HEK293T (cell line): ENCODE measurements around the gene ANO9.
"Not testable (repeated sequence)": the region's sequence is repeated elsewhere in the genome, so short reads cannot be mapped to it uniquely, and the experiment has no call there.

ENCODE experiments used
- CTCF ChIA-PET: fragments of 350-600 bp; formaldehyde crosslinking; extraction: SDS; loops from one replicate; lab custom pipeline; 2021; ENCODE audit warnings: antibody characterized with exemption, inconsistent platforms; lab: Yijun Ruan, JAX
- POLR2A ChIA-PET: fragments of 350-600 bp; formaldehyde crosslinking; extraction: SDS; loops from one replicate; lab custom pipeline; 2020; ENCODE audit warnings: antibody characterized with exemption, inconsistent platforms; lab: Yijun Ruan, JAX
- DNase-seq: peaks from one replicate; pipeline ENCODE4 v3.0.0; 2012; ENCODE audit warnings: mixed read lengths; ENCODE audit errors: extremely low spot score
- ARNT ChIP-seq: fragments of 450-650 bp; IDR thresholded peaks from 2 replicates; pipeline ENCODE4 v1.6.1; 2017; ENCODE audit warnings: mild to moderate bottlenecking
- BHLHE40 ChIP-seq: fragments of 450-650 bp; IDR thresholded peaks from 2 replicates; pipeline ENCODE4 v1.6.1; 2016; ENCODE audit warnings: mild to moderate bottlenecking, moderate library complexity, borderline replicate concordance
- CTBP1 ChIP-seq: fragments of 450-650 bp; IDR thresholded peaks from 2 replicates; pipeline ENCODE4 v1.6.1; 2016; ENCODE audit warnings: borderline replicate concordance
- ELF4 ChIP-seq: fragments of 450-650 bp; IDR thresholded peaks from 2 replicates; pipeline ENCODE4 v1.6.1; 2017; ENCODE audit warnings: antibody characterized with exemption
- FOXA1 ChIP-seq: fragments of 450-650 bp; IDR thresholded peaks from 2 replicates; pipeline ENCODE4 v1.6.1; 2016; ENCODE audit warnings: mild to moderate bottlenecking
- FOXK2 ChIP-seq: fragments of 450-650 bp; IDR thresholded peaks from 2 replicates; pipeline ENCODE4 v1.6.1; 2016; ENCODE audit warnings: mild to moderate bottlenecking
- FOXM1 ChIP-seq: fragments of 450-650 bp; IDR thresholded peaks from 2 replicates; pipeline ENCODE4 v1.6.1; 2017; ENCODE audit warnings: mild to moderate bottlenecking, borderline replicate concordance
- HDGF ChIP-seq: fragments of 450-650 bp; IDR thresholded peaks from 2 replicates; pipeline ENCODE4 v1.6.1; 2017; ENCODE audit warnings: antibody characterized with exemption, borderline replicate concordance
- L3MBTL2 ChIP-seq: fragments of 450-650 bp; conservative IDR thresholded peaks from 2 replicates; pipeline ENCODE4 v1.6.1; 2016; ENCODE audit warnings: mild to moderate bottlenecking
- LEF1 ChIP-seq: fragments of 450-650 bp; IDR thresholded peaks from 2 replicates; pipeline ENCODE4 v1.6.1; 2017; ENCODE audit warnings: mild to moderate bottlenecking, borderline replicate concordance
- NFRKB ChIP-seq: fragments of 450-650 bp; IDR thresholded peaks from 2 replicates; pipeline ENCODE4 v1.6.1; 2016; ENCODE audit warnings: mild to moderate bottlenecking, moderate library complexity
- SP1 ChIP-seq: fragments of 450-650 bp; IDR thresholded peaks from 2 replicates; pipeline ENCODE4 v1.6.1; 2017
- SUZ12 ChIP-seq: fragments of 450-650 bp; IDR thresholded peaks from 2 replicates; pipeline ENCODE4 v1.6.1; 2016; ENCODE audit warnings: mild to moderate bottlenecking
- TARDBP ChIP-seq: fragments of 450-650 bp; IDR thresholded peaks from 2 replicates; pipeline ENCODE4 v1.6.1; 2016
- ZNF384 ChIP-seq: fragments of 450-650 bp; IDR thresholded peaks from 2 replicates; pipeline ENCODE4 v1.6.1; 2016
- TF ChIP-seq, protein P1 (sequence below): fragments of 450-650 bp; IDR thresholded peaks from 2 replicates; pipeline ENCODE4 v1.6.1; 2016

The ANO9 gene

DNA sequence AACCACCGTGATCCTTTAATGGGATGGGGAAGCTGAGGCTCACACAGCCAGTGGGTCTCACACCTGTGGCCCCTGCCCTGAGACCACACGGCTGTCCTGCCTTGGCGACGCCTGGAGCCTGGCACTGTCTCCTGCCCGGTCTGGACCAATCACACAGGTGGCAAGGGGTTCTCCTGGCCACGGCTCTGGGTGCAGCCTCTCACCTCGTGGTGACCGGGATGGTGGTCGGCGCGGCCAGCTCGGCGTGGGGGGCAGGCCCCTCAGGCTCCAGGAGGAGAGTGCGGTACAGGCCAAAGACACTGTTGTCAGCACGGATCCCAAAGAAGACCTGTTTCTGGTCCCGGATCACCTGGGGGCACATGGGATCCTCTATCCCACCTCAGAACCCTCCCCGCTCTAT is 8.7 kb downstream of the ANO9 start:
- TF ChIP-seq CTBP1, result no peak
- POLR2A ChIA-PET, result no interaction called here
- DNase-seq, result no peak
- CTCF ChIA-PET, result no interaction called here

DNA sequence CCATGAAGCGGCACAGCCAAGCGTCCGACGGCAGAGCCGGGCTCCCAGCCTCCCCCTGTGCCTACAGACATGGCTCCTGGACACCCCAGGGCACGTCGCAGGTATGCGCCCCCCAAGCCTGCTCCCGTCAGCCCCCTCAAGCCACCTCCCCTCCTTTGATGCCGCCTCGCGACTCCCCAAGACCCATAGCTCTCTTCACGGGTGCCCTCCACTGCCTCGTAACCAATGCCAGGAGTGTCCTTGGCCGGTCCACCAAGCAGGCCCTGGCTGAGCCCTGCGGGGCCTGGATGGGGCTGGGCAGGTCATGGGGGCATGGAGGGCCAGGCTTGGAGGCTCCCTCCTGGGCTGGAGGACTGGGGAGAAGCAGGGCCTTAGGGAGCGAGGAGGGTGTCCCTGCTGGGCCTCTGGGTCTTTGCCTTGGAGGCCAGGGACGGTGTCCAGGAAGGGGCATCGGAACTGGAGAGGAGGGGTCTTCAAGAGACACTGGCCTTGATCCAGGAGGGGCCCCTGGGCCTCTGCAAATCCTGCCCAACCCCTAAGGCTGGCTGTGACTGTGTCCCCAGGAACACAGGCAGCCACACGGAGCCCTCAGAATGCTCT is 9.2 kb downstream of the ANO9 start:
- ChIA-PET CTCF (no interaction called here), POLR2A (no interaction called here)
- no peak for TF ChIP-seq FOXK2
- TF ChIP-seq LEF1, result no peak
- TF ChIP-seq HDGF, result no peak
- TF ChIP-seq BHLHE40, result no peak
- TF ChIP-seq, protein P1, sequence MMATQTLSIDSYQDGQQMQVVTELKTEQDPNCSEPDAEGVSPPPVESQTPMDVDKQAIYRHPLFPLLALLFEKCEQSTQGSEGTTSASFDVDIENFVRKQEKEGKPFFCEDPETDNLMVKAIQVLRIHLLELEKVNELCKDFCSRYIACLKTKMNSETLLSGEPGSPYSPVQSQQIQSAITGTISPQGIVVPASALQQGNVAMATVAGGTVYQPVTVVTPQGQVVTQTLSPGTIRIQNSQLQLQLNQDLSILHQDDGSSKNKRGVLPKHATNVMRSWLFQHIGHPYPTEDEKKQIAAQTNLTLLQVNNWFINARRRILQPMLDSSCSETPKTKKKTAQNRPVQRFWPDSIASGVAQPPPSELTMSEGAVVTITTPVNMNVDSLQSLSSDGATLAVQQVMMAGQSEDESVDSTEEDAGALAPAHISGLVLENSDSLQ, result no peak
- TF ChIP-seq L3MBTL2, result no peak
- TF ChIP-seq FOXM1, result no peak
- TF ChIP-seq FOXA1, result no peak
- TF ChIP-seq NFRKB, result no peak
- TF ChIP-seq CTBP1, result no peak
- TF ChIP-seq ELF4, result no peak
- DNase-seq, result no peak

DNA sequence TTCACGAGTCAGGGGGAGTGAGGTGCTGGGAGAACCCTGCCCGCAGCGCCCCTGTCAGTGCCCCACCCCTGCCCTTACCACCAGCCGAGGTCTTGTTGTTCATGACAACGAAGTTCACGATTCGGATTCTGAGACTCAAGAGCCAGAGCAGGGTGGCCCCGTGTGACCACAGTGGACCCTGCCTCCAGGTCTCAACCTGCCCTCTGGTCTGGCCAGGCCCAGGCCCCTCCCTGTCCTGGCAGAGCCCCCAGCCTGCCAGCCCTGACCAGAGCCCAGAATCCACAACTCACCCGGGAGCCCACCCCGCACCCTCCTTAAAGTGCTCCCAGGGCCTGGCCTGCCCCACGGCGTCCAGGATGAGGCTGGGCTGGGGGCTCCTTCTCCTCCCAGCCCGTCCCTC is 9.9 kb downstream of the ANO9 start:
- DNase-seq, result no peak
- CTCF ChIA-PET, result no interaction called here
- TF ChIP-seq ELF4, result no peak
- no peak for TF ChIP-seq ARNT
- TF ChIP-seq L3MBTL2, result no peak
- no peak for TF ChIP-seq FOXM1
- no peak for TF ChIP-seq TARDBP
- TF ChIP-seq FOXK2, result no peak
- TF ChIP-seq CTBP1, result no peak
- no peak for TF ChIP-seq NFRKB
- TF ChIP-seq ZNF384, result no peak
- TF ChIP-seq SP1, result no peak
- TF ChIP-seq BHLHE40, result no peak
- POLR2A ChIA-PET, result no interaction called here

DNA sequence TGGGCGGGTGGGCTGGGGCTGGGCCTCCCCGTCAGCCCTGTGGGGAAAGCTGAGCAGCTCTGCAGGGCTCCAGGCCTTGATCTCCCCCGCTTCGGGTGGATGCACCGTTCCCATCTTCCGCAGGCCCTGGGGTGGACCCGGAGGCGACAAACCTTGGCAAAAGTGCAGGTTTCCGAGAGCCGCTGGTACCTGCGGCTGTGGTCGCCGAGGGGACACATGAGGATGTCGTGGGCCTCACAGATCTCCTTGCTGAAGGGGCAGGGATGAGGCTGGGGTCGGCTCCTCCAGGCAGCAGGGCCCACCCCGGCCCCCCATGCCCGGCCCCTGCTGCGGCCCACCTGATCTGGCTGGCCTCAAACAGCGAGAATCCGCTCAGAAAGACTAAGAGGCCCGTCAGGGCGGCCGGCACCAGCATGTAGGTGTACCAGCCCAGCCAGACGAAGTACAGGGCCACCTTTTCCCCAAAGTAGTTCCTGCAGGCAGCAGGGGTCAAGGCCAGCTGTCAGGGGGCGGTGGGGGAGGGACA is 11.8 kb downstream of the ANO9 start:
- no peak for DNase-seq
- ChIA-PET POLR2A (no interaction called here), CTCF (no interaction called here)
- TF ChIP-seq FOXM1, result no peak

DNA sequence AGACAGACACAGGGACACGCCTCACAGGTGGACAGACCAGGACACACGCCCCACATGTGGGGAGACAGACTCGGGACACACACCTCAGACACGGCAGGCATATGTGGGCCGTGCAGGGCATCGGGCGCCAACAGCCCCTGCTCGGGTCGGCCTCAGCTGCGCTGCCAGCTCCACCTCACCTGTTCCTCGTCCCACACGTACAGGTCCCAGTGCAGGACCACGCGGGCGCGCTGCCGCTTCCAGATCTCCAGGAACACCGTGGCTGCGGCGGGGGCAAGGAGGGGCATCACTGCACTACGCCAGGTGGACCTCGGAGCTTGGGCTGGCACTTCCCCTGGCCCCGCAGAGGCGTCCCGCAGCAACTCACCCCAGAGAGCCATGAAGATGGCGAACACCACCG is 12.4 kb downstream of the ANO9 start:
- POLR2A ChIA-PET, result no interaction called here
- CTCF ChIA-PET, result no interaction called here
- no peak for TF ChIP-seq HDGF
- TF ChIP-seq, protein P1, result no peak
- TF ChIP-seq ZNF384, result no peak
- no peak for TF ChIP-seq NFRKB
- TF ChIP-seq CTBP1, result no peak
- TF ChIP-seq TARDBP, result no peak
- TF ChIP-seq LEF1, result no peak
- no peak for DNase-seq

DNA sequence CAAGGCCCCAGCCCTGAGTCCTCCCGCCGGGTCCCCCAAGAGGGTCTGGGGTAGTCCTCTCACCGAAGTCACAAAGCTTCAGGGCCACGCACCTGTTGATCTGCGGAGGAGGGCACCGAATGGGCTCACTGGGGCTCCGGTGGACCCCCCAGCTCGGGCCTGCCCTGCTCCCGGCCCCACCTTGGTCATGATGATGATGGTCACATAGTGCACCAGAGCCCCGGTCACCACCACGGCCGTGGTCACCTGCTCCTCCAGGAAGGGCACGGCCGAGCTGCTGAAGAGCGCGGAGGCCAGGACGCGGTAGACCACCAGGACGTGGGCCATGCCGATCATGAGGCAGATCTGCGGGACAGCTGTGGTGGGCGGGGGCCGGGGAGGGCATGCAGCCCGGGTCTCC is 13.5 kb downstream of the ANO9 start:
- POLR2A ChIA-PET, result no interaction called here
- CTCF ChIA-PET, result no interaction called here
- DNase-seq, result no peak
- TF ChIP-seq BHLHE40, result no peak
- no peak for TF ChIP-seq NFRKB

DNA sequence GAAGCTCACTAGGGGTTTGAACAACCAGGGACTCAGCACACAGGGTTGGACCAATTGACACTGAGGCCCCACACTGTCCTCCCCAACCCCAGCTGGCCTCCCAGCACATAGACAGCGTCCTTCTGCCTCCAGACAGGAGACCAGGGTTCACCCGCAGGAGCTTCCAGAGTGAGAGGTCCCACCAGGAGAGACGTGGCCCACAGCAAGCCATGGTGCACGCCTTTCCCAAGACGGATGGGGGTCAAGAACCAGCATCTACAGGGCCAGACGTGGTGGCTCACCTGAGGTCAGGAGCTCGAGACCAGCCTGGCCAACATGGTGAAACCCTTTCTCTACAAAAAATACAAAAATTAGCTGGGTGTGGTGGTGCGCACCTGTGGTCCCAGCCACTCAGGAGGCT is 15.0 kb downstream of the ANO9 start:
- CTCF ChIA-PET, result no interaction called here

DNA sequence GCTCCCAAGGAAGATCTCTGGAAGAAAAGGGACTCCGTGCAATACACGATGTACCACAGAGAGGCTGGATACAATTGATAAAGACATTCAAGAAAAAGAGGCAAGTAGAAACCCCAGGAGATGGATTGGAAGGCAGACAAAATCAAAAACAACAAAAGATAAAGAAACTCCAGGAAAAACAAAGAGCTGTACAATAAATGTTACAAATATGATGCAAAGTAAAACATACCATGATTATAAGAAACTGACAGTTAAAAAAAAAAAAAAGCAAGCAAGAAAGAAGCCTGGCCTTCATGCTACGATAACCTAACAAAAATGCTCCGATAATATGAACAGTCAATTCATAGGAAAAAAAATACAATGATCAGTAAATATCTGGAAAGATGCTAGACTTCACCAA is 16.5 kb downstream of the ANO9 start:
- no peak for DNase-seq
- ChIA-PET CTCF (interaction anchor here (0.6 kb wide), 1 partner anchor 15 kb away, joined by 5 read pairs; no protein-coding TSS in a partner anchor), POLR2A (interaction anchor here (1.2 kb wide), 1 partner anchor 218 kb away, joined by 3 read pairs; the partner anchor contains the start of genes BET1L and RIC8A)
- TF ChIP-seq NFRKB, result no peak
- TF ChIP-seq FOXA1, result no peak
- no peak for TF ChIP-seq TARDBP
- TF ChIP-seq SUZ12, result no peak
- no peak for TF ChIP-seq BHLHE40
- TF ChIP-seq CTBP1, result no peak

More for the DNA sequence above, 15.0 kb downstream of the ANO9 start:
- POLR2A ChIA-PET, result no interaction called here
- TF ChIP-seq FOXM1, result no peak
- TF ChIP-seq CTBP1, result no peak
- TF ChIP-seq L3MBTL2, result no peak
- TF ChIP-seq SUZ12, result no peak
- no peak for TF ChIP-seq FOXA1
- TF ChIP-seq HDGF, result no peak
- no peak for TF ChIP-seq NFRKB
- no peak for TF ChIP-seq BHLHE40
- TF ChIP-seq ZNF384, result no peak
- no peak for TF ChIP-seq ELF4
- no peak for TF ChIP-seq LEF1
- no peak for TF ChIP-seq TARDBP
- no peak for TF ChIP-seq ARNT
- DNase-seq, result no peak

DNA sequence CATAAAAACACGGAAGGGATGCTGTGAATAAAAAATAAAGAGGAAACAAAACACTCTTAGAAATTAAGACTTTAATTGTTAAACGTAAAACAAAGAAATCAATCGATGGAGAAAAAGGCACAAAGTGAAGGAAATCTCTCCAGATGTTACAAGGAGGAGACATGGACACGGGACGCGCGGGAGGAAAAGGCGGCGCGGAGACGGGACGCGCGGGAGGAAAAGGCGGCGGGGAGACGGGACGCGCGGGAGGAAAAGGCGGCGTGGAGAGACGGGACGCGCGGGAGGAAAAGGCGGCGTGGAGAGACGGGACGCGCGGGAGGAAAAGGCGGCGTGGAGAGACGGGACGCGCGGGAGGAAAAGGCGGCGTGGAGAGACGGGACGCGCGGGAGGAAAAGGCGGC is 17.0 kb downstream of the ANO9 start:
- DNase-seq, CTCF ChIA-PET, POLR2A ChIA-PET: not testable (repeated sequence)
